Measurements from ENCODE around the gene TLL1. TPM values are rescaled to one million over a fixed set of nuclear protein-coding genes. Genes with fewer than 3 reads are reported as not detected.

TLL1 gene
- total RNA-seq, 1 experiment from 2014 or later = not detected

DNA sequence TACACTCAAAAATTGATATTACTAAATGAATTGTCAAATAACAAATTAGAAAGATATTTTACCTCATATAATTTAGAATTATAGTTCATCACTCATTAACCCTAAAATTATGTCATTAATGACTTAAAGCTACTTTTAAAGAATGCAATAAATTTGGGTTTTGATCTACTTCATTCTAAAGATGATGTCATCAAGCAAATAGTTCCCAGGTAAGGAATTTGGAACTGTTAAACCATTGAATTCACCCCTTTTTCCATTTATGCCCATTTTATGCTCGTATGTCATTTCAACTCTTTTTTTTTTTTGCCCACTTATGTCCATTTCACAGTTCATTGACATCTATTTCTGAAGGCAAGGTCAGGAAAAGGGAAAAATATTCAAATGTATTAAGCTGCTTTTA, 135.5 kb downstream of the TLL1 start:
- H3K4me3 Mint-ChIP-seq = no peak overlapping the region
- Histone ChIP-seq H3K79me1 (ENCODE audit: insufficient read depth, low read depth, low read length, poor library complexity, severe bottlenecking) (no peaks in the 10 kb centered on the region), H4K91ac (ENCODE audit: insufficient read length, low read depth, low read length) (no peak overlapping the region), H3K4me2 (ENCODE audit: insufficient read depth, insufficient read length, low read length) (no peak overlapping the region), H3K4ac (ENCODE audit: low read depth, low read length) (no peak overlapping the region), H2BK12ac (ENCODE audit: insufficient read length, low read depth, low read length) (no peak overlapping the region), H3K79me2 (ENCODE audit: insufficient read depth, low read length) (no peaks in the 10 kb centered on the region), H4K5ac (ENCODE audit: insufficient read length, low read depth, low read length) (no peak overlapping the region), H2BK20ac (ENCODE audit: low read depth, low read length, poor library complexity, severe bottlenecking) (no peak overlapping the region), H2AK5ac (ENCODE audit: insufficient read length, low read length) (no peak overlapping the region), H3K23me2 (ENCODE audit: insufficient read length, low read depth, low read length, poor library complexity, severe bottlenecking) (no peaks in the 10 kb centered on the region), H3K9ac (ENCODE audit: extremely low read depth, insufficient read length, low read length) (no peak overlapping the region), H3K23ac (ENCODE audit: insufficient read length, low read depth, low read length) (no peak overlapping the region), H2BK15ac (ENCODE audit: low read depth, low read length) (no peak overlapping the region), H3K14ac (ENCODE audit: insufficient read depth, low read length) (no peak overlapping the region), H3K56ac (ENCODE audit: insufficient read length, low read depth, low read length) (no peak overlapping the region), H4K20me1 (ENCODE audit: control insufficient read depth, insufficient read depth, insufficient read length) (no peaks in the 10 kb centered on the region), H3K4me1 (ENCODE audit: insufficient read depth, low read length) (no peaks in the 10 kb centered on the region), H4K8ac (replicated peaks; ENCODE audit: insufficient read length, low read depth, low read length) (no peak overlapping the region), H3K27me3 (ENCODE audit: insufficient read depth, low read length) (no peaks in the 10 kb centered on the region), H3K9me3 (ENCODE audit: control insufficient read depth, low read depth, low read length) (no peaks in the 10 kb centered on the region), H2BK5ac (ENCODE audit: insufficient read length, low read length) (no peak overlapping the region), H3T11ph (ENCODE audit: low read length) (no peak overlapping the region), H3K27ac (ENCODE audit: insufficient read length, low read depth, low read length) (no peak overlapping the region), H2AFZ (ENCODE audit: low read length) (no peak overlapping the region), H3K18ac (ENCODE audit: insufficient read length, low read depth, low read length) (no peak overlapping the region), H2BK120ac (ENCODE audit: low read depth, low read length, poor library complexity, severe bottlenecking) (no peak overlapping the region)
- peaks cover 0 to 2% (median 0%) of the 10 kb centered on the region in 3 experiments; a peak in 1 of 7 replicates for H3K36me3 Mint-ChIP-seq (ENCODE audit: insufficient read depth in 1 of 3, low read depth in 3 of 3)
- DNase-seq = no peak
- H3K27ac Mint-ChIP-seq = no peak overlapping the region
- TF ChIP-seq, protein P1, sequence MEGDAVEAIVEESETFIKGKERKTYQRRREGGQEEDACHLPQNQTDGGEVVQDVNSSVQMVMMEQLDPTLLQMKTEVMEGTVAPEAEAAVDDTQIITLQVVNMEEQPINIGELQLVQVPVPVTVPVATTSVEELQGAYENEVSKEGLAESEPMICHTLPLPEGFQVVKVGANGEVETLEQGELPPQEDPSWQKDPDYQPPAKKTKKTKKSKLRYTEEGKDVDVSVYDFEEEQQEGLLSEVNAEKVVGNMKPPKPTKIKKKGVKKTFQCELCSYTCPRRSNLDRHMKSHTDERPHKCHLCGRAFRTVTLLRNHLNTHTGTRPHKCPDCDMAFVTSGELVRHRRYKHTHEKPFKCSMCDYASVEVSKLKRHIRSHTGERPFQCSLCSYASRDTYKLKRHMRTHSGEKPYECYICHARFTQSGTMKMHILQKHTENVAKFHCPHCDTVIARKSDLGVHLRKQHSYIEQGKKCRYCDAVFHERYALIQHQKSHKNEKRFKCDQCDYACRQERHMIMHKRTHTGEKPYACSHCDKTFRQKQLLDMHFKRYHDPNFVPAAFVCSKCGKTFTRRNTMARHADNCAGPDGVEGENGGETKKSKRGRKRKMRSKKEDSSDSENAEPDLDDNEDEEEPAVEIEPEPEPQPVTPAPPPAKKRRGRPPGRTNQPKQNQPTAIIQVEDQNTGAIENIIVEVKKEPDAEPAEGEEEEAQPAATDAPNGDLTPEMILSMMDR (conservative IDR thresholded peaks at IDR 0.05) = no peak
- H3K4me1 Mint-ChIP-seq = no peaks in the 10 kb centered on the region
- no peaks in the 10 kb centered on the region for H3K27me3 Mint-ChIP-seq (ENCODE audit: low read depth)
- peaks cover 0 to 2% of the 10 kb centered on the region in 2 experiments; a peak in 1 of 5 replicates for H3K9me3 Mint-ChIP-seq
- WGBS (ENCODE audit: extremely low coverage, insufficient read length, low lambda C conversion rate) = no CpG with 5 or more reads among the region's 1 CpG
